ENCODE results near the gene FGFRL1. TPM values are rescaled to one million over a fixed set of nuclear protein-coding genes. Genes with fewer than 3 reads are reported as not detected.

The FGFRL1 gene
- total and polyA plus RNA-seq, 2 of the 13 experiments (the other 11 are each of a cell fraction or from before 2014, with no cell fraction given), result 19.1 to 30.6 TPM

DNA sequence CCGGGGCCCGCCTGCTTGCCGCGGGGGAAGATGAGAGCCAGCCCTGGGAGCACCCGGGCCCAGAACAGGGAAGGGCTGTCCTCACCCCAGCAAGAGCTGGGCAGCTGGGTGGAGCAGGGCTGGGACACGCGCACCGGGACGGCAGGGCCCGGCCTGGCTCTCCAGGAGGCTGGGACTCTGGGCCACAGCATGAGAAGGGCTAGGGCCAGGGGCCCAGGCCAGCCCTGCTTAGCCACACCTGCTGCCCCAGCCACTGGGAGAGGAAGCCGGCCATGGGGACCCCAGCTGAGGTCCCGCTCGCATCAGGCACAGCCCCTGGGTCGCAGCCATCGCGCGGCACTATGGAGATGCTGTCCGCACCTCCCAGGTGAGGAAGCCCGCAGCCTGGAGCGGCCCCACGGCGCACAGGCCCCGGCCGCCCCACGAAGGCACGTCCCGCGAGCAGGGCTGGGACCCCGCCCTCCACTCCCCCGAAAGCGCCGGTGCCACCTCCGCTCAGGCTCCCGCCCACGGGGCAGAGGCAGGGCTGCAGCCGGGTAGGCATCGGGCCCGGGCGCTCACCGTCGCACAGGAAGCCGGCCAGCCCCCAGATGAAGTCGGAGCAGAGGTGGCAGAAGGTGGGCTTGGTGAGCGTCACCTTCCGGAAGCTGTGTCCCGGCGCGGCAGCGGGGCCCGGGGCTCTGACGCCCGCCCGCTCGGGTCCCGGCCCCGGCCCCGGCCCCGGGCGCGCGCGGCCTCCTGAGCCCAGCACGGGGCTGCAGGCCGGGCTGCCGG lies 38.6 kb upstream of the FGFRL1 start (continued):
- TF ChIP-seq, protein P1, sequence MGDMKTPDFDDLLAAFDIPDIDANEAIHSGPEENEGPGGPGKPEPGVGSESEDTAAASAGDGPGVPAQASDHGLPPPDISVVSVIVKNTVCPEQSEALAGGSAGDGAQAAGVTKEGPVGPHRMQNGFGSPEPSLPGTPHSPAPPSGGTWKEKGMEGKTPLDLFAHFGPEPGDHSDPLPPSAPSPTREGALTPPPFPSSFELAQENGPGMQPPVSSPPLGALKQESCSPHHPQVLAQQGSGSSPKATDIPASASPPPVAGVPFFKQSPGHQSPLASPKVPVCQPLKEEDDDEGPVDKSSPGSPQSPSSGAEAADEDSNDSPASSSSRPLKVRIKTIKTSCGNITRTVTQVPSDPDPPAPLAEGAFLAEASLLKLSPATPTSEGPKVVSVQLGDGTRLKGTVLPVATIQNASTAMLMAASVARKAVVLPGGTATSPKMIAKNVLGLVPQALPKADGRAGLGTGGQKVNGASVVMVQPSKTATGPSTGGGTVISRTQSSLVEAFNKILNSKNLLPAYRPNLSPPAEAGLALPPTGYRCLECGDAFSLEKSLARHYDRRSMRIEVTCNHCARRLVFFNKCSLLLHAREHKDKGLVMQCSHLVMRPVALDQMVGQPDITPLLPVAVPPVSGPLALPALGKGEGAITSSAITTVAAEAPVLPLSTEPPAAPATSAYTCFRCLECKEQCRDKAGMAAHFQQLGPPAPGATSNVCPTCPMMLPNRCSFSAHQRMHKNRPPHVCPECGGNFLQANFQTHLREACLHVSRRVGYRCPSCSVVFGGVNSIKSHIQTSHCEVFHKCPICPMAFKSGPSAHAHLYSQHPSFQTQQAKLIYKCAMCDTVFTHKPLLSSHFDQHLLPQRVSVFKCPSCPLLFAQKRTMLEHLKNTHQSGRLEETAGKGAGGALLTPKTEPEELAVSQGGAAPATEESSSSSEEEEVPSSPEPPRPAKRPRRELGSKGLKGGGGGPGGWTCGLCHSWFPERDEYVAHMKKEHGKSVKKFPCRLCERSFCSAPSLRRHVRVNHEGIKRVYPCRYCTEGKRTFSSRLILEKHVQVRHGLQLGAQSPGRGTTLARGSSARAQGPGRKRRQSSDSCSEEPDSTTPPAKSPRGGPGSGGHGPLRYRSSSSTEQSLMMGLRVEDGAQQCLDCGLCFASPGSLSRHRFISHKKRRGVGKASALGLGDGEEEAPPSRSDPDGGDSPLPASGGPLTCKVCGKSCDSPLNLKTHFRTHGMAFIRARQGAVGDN (CRISPR knock-in tag; IDR thresholded peaks at IDR 0.05), result peak; percentile 75
- TF ChIP-seq MZF1 (CRISPR knock-in tag; IDR thresholded peaks at IDR 0.05; ENCODE audit: borderline replicate concordance) (no peak), ZSCAN20 (CRISPR knock-in tag; IDR thresholded peaks at IDR 0.05; ENCODE audit: borderline replicate concordance) (no peak), ZNF670 (CRISPR knock-in tag; IDR thresholded peaks at IDR 0.05; ENCODE audit: borderline replicate concordance) (no peak), ZNF383 (CRISPR knock-in tag; IDR thresholded peaks at IDR 0.05; ENCODE audit: borderline replicate concordance) (no peak), MBD4 (IDR thresholded peaks at IDR 0.05; ENCODE audit: borderline replicate concordance, low read length) (no peak), ZFP37 (CRISPR knock-in tag; IDR thresholded peaks at IDR 0.05; ENCODE audit: borderline replicate concordance) (no peak), NRL (CRISPR knock-in tag; IDR thresholded peaks at IDR 0.05; ENCODE audit: borderline replicate concordance) (peak; percentile 58; the same call in 1 of the 2 replicates), TBX2 (CRISPR knock-in tag; IDR thresholded peaks at IDR 0.05; ENCODE audit: borderline replicate concordance) (peak; percentile 62), TFDP1 (CRISPR knock-in tag; IDR thresholded peaks at IDR 0.05; ENCODE audit: borderline replicate concordance) (no peak), ZFP36 (IDR thresholded peaks at IDR 0.05; ENCODE audit: borderline replicate concordance, low read depth, low read length, partially characterized antibody) (no peak), KLF13 (CRISPR knock-in tag; IDR thresholded peaks at IDR 0.05) (no peak), UBTF (CRISPR knock-in tag; IDR thresholded peaks at IDR 0.05) (peak; percentile 52; the same call in 1 of the 2 replicates), ZNF891 (CRISPR knock-in tag; IDR thresholded peaks at IDR 0.05) (0 out of 2 replicates have a peak, but pooled peaks have one; percentile 28)
- TF ChIP-seq, protein P2, sequence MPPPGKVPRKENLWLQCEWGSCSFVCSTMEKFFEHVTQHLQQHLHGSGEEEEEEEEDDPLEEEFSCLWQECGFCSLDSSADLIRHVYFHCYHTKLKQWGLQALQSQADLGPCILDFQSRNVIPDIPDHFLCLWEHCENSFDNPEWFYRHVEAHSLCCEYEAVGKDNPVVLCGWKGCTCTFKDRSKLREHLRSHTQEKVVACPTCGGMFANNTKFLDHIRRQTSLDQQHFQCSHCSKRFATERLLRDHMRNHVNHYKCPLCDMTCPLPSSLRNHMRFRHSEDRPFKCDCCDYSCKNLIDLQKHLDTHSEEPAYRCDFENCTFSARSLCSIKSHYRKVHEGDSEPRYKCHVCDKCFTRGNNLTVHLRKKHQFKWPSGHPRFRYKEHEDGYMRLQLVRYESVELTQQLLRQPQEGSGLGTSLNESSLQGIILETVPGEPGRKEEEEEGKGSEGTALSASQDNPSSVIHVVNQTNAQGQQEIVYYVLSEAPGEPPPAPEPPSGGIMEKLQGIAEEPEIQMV (CRISPR knock-in tag; IDR thresholded peaks at IDR 0.05; ENCODE audit: low read depth), result no peak
- TF ChIP-seq, protein P3, sequence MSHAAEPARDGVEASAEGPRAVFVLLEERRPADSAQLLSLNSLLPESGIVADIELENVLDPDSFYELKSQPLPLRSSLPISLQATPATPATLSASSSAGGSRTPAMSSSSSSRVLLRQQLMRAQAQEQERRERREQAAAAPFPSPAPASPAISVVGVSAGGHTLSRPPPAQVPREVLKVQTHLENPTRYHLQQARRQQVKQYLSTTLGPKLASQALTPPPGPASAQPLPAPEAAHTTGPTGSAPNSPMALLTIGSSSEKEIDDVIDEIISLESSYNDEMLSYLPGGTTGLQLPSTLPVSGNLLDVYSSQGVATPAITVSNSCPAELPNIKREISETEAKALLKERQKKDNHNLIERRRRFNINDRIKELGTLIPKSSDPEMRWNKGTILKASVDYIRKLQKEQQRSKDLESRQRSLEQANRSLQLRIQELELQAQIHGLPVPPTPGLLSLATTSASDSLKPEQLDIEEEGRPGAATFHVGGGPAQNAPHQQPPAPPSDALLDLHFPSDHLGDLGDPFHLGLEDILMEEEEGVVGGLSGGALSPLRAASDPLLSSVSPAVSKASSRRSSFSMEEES (CRISPR knock-in tag; IDR thresholded peaks at IDR 0.05), result no peak

Data from HepG2 (cell line).